GM12874 (cell line): ENCODE measurements around the gene PTAR1.

Experiments
- TF ChIP-seq, protein P1 (sequence below): IDR thresholded peaks from 2 replicates; pipeline ENCODE4 v1.5.1; 2011; ENCODE audit warnings: low read depth, mild to moderate bottlenecking, control low read depth, low read length, moderate library complexity; ENCODE audit not compliant: insufficient read depth

Gene PTAR1

GRCh38 chr9:69671879-69672595 lies 87.8 kb downstream of the PTAR1 start, which contains the start of gene APBA1:
Gene APBA1, minus strand, starts transcription at chr9:69672371.
- TF ChIP-seq, protein P1, sequence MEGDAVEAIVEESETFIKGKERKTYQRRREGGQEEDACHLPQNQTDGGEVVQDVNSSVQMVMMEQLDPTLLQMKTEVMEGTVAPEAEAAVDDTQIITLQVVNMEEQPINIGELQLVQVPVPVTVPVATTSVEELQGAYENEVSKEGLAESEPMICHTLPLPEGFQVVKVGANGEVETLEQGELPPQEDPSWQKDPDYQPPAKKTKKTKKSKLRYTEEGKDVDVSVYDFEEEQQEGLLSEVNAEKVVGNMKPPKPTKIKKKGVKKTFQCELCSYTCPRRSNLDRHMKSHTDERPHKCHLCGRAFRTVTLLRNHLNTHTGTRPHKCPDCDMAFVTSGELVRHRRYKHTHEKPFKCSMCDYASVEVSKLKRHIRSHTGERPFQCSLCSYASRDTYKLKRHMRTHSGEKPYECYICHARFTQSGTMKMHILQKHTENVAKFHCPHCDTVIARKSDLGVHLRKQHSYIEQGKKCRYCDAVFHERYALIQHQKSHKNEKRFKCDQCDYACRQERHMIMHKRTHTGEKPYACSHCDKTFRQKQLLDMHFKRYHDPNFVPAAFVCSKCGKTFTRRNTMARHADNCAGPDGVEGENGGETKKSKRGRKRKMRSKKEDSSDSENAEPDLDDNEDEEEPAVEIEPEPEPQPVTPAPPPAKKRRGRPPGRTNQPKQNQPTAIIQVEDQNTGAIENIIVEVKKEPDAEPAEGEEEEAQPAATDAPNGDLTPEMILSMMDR: no peak

- TF ChIP-seq, protein P1: no peak
Measured at GRCh38 chr9:69671311-69671878, 88.4 kb downstream of the PTAR1 start.

GRCh38 chr9:69667306-69667705 lies 92.5 kb downstream of the PTAR1 start:
- TF ChIP-seq, protein P1: no peak

DNA sequence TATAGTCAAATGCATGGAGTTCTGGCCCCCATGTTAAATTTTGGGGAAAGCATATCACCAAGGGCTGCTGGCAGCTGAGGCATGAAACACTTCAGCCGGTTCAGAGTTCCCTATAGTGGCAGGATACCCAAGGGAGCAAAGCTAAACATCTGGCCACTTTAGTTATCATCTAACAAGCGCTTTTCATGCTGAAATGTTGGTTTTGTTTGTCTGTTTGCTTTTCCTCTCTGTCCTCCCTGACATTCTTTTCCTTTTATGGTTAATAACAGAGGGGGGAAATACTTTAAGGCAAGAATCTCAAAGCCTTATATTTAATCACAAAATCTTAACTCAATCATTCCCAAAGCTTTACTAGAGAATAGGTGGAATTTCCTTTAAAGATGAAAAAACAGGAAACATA lies 99.5 kb downstream of the PTAR1 start:
- TF ChIP-seq, protein P1: no peak
